ENCODE data around the gene HJV.

HJV gene

GRCh38 chr1:145972580-145972979 lies 49.0 kb downstream of the HJV start:
- DNase-seq: no peak

Data from EL (cell line).